Neural progenitor cell (in vitro differentiated cells): ENCODE measurements around the gene AURKA. TPM values are rescaled to one million over a fixed set of nuclear protein-coding genes. Genes with fewer than 3 reads are reported as not detected.

Source experiments
- DNase-seq: peaks from one replicate; pipeline ENCODE4 v3.0.0-alpha.2; 2016; ENCODE audit warnings: low spot score
- H2AFZ ChIP-seq: fragments of 200-600 bp; sonication (generic); replicated peaks from 2 replicates; pipeline ENCODE4 v1.6.1; 2016; ENCODE audit warnings: antibody characterized with exemption
- H3F3A ChIP-seq: fragments of 200-600 bp; sonication (generic); 2 replicates; pipeline ENCODE4 v1.6.1; 2016; ENCODE audit warnings: antibody characterized with exemption, low read depth
- H3K27ac ChIP-seq: fragments of 200-600 bp; sonication (generic); 2 replicates; pipeline ENCODE4 v1.5.1; 2016; ENCODE audit warnings: mild to moderate bottlenecking
- H3K27me3 ChIP-seq: fragments of 200-600 bp; sonication (generic); 2 replicates; pipeline ENCODE4 v1.6.1; 2016; ENCODE audit warnings: mild to moderate bottlenecking, moderate library complexity
- H3K36me3 ChIP-seq: fragments of 200-600 bp; sonication (generic); 2 replicates; pipeline ENCODE4 v1.5.1; 2016
- H3K4me1 ChIP-seq: fragments of 200-600 bp; sonication (generic); 2 replicates; pipeline ENCODE4 v1.6.1; 2016; ENCODE audit warnings: mixed run types
- H3K4me2 ChIP-seq: fragments of 200-600 bp; sonication (generic); 2 replicates; pipeline ENCODE4 v1.6.1; 2016
- H3K4me3 ChIP-seq: fragments of 200-600 bp; sonication (generic); 2 replicates; pipeline ENCODE4 v1.5.1; 2016
- H3K79me2 ChIP-seq: fragments of 200-600 bp; sonication (generic); 2 replicates; pipeline ENCODE4 v1.6.1; 2016; ENCODE audit warnings: low read depth
- H3K9ac ChIP-seq: fragments of 200-600 bp; sonication (generic); 2 replicates; pipeline ENCODE4 v1.6.1; 2016
- H3K9me3 ChIP-seq: fragments of 200-600 bp; sonication (generic); 2 replicates; pipeline ENCODE4 v1.5.1; 2016; ENCODE audit warnings: low read depth
- H4K20me1 ChIP-seq: fragments of 200-600 bp; sonication (generic); 2 replicates; pipeline ENCODE4 v1.6.1; 2016; ENCODE audit warnings: low read depth
- H3K27ac Mint-ChIP-seq: 3 replicates; pipeline ENCODE4 v1.8.0; 2021; ENCODE audit warnings: mixed read lengths
- H3K27me3 Mint-ChIP-seq: 2 replicates; pipeline ENCODE4 v1.8.0; 2022; ENCODE audit warnings: low read depth, mild to moderate bottlenecking, inconsistent platforms, moderate library complexity, mixed read lengths; ENCODE audit not compliant: insufficient read depth
- H3K36me3 Mint-ChIP-seq: 3 replicates; pipeline ENCODE4 v1.8.0; 2021; ENCODE audit warnings: mixed read lengths
- H3K4me1 Mint-ChIP-seq: 3 replicates; pipeline ENCODE4 v1.8.0; 2021; ENCODE audit warnings: mixed read lengths
- H3K4me3 Mint-ChIP-seq: 3 replicates; pipeline ENCODE4 v1.8.0; 2021; ENCODE audit warnings: mild to moderate bottlenecking, moderate library complexity, mixed read lengths
- H3K9me3 Mint-ChIP-seq: 3 replicates; pipeline ENCODE4 v1.8.0; 2020; ENCODE audit warnings: mixed read lengths
- CTCF ChIP-seq: fragments of 200-600 bp; sonication (generic); IDR thresholded peaks from 2 replicates; pipeline ENCODE4 v1.5.1; 2017; ENCODE audit warnings: antibody characterized with exemption, mild to moderate bottlenecking
- EZH2 ChIP-seq: fragments of 200-600 bp; sonication (generic); IDR thresholded peaks from 2 replicates; pipeline ENCODE4 v1.6.1; 2017; ENCODE audit warnings: antibody characterized with exemption, mild to moderate bottlenecking, moderate library complexity
- EZH2phosphoT487 ChIP-seq: fragments of 200-600 bp; sonication (generic); IDR thresholded peaks from 2 replicates; pipeline ENCODE4 v1.6.1; 2017; ENCODE audit warnings: antibody characterized with exemption
- total RNA-seq: library from RNA; depleted of rRNA; stranded (reverse); fragments of >200 nt; gene quantifications from 2 replicates; pipeline ENCODE4 v1.2.3, GENCODE V29; 2015; ENCODE audit warnings: low replicate concordance

Gene AURKA
- total RNA-seq, 1 donor from 2014 or later: 186 TPM

GRCh38 chr20:56324806-56325205, 67.2 kb downstream of the AURKA start:
- Histone ChIP-seq H3K9ac (no peak overlapping the region), H2AFZ (no peak overlapping the region), H3K4me1 (no peaks in the 10 kb centered on the region), H3K4me3 (no peak overlapping the region), H3K9me3 (no peaks in the 10 kb centered on the region), H3K79me2 (no peaks in the 10 kb centered on the region), H3K36me3 (no peaks in the 10 kb centered on the region), H4K20me1 (no peaks in the 10 kb centered on the region), H3F3A (no peaks in the 10 kb centered on the region), H3K27ac (no peak overlapping the region), H3K4me2 (no peak overlapping the region), H3K27me3 (no peaks in the 10 kb centered on the region)
- Mint-ChIP-seq H3K9me3 (no peaks in the 10 kb centered on the region), H3K4me1 (no peaks in the 10 kb centered on the region), H3K36me3 (no peaks in the 10 kb centered on the region), H3K27ac (no peak overlapping the region), H3K27me3 (peaks cover 8% of the 10 kb centered on the region), H3K4me3 (no peak overlapping the region)
- TF ChIP-seq EZH2phosphoT487: no peak
- no peak for TF ChIP-seq CTCF
- TF ChIP-seq EZH2: no peak
- DNase-seq: no peak

DNA sequence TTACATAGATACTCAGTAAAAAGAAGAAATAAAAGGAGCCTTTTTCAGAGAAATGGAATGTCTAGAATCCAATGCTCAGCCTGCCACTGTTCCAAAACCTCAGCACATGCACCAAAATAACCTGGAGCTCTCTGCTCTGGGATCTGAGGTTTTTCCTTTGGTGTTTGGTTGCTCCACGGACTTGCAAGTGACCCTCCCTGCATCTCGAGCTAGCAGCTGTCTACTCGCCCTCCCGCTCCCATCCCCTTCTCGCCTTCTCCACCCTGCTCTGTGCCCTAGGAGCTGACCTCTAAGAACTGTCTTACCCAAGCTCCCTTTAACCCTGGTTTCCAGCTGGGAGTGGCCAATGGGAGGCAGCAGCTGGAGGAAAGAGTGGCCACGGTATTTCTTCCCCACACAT, 68.4 kb downstream of the AURKA start:
- TF ChIP-seq EZH2: no peak
- TF ChIP-seq EZH2phosphoT487: no peak
- TF ChIP-seq CTCF: no peak
- Histone ChIP-seq H3K4me1 (no peaks in the 10 kb centered on the region), H3K9ac (no peak overlapping the region), H2AFZ (no peak overlapping the region), H3K79me2 (no peaks in the 10 kb centered on the region), H3K27ac (no peak overlapping the region), H3K4me2 (no peak overlapping the region), H4K20me1 (no peaks in the 10 kb centered on the region), H3K36me3 (no peaks in the 10 kb centered on the region), H3K27me3 (no peaks in the 10 kb centered on the region), H3K4me3 (no peak overlapping the region), H3F3A (no peaks in the 10 kb centered on the region), H3K9me3 (no peaks in the 10 kb centered on the region)
- no peak for DNase-seq
- Mint-ChIP-seq H3K4me1 (no peaks in the 10 kb centered on the region), H3K36me3 (no peaks in the 10 kb centered on the region), H3K9me3 (no peaks in the 10 kb centered on the region), H3K4me3 (no peak overlapping the region), H3K27ac (no peak overlapping the region), H3K27me3 (peaks cover 8% of the 10 kb centered on the region)

DNA sequence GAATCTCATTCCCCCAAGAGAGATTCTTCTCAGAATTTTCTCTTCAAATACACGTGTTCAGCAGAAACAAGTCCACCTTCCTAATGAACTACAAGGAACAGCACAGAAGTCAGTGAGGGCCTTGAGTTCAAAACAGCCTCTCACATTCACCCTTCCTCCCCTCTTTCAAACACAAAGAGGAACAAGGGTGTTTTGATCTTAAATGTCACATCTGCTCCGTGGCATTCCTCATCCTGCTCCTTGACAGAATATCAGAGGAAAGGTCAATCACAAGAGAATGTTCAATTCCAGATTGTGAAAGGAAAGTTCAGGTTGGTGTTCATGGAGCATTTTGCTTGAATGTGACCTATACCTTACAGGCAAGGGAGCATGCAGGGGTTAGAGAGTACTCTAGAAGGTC, 68.8 kb downstream of the AURKA start:
- Mint-ChIP-seq H3K9me3 (no peaks in the 10 kb centered on the region), H3K36me3 (no peaks in the 10 kb centered on the region), H3K4me3 (no peak overlapping the region)

More for the DNA sequence above, 68.8 kb downstream of the AURKA start:
- no peak overlapping the region for H3K4me2 ChIP-seq
- no peaks in the 10 kb centered on the region for H3K4me1 ChIP-seq
- Mint-ChIP-seq H3K27ac (no peak overlapping the region), H3K4me1 (no peaks in the 10 kb centered on the region), H3K27me3 (peaks cover 8% of the 10 kb centered on the region)
- DNase-seq: no peak
- H3K36me3 ChIP-seq: no peaks in the 10 kb centered on the region
- no peaks in the 10 kb centered on the region for H3F3A ChIP-seq
- no peaks in the 10 kb centered on the region for H3K79me2 ChIP-seq
- H3K27ac ChIP-seq: no peak overlapping the region
- no peak overlapping the region for H2AFZ ChIP-seq
- TF ChIP-seq EZH2: no peak
- TF ChIP-seq CTCF: no peak
- TF ChIP-seq EZH2phosphoT487: no peak
- H3K9ac ChIP-seq: no peak overlapping the region
- H4K20me1 ChIP-seq: no peaks in the 10 kb centered on the region
- no peak overlapping the region for H3K4me3 ChIP-seq
- H3K9me3 ChIP-seq: no peaks in the 10 kb centered on the region
- H3K27me3 ChIP-seq: no peaks in the 10 kb centered on the region
